GM18505 (cell line): Measurements from ENCODE around the gene NDUFS8.
"Not testable (repeated sequence)": the region's sequence is repeated elsewhere in the genome, so short reads cannot be mapped to it uniquely, and the experiment has no call there.

Source experiments
- ATAC-seq: cut with Tn5 transposase; IDR thresholded peaks from one replicate; pipeline ENCODE4 v1.9.1; 2021; ENCODE audit not compliant: unreplicated experiment
- POLR2A ChIP-seq: IDR thresholded peaks from 4 replicates; pipeline ENCODE4 v1.6.1; 2011; ENCODE audit warnings: borderline replicate concordance; ENCODE audit not compliant: insufficient read depth, insufficient read length; ENCODE audit errors: extremely low read depth

The NDUFS8 gene

DNA sequence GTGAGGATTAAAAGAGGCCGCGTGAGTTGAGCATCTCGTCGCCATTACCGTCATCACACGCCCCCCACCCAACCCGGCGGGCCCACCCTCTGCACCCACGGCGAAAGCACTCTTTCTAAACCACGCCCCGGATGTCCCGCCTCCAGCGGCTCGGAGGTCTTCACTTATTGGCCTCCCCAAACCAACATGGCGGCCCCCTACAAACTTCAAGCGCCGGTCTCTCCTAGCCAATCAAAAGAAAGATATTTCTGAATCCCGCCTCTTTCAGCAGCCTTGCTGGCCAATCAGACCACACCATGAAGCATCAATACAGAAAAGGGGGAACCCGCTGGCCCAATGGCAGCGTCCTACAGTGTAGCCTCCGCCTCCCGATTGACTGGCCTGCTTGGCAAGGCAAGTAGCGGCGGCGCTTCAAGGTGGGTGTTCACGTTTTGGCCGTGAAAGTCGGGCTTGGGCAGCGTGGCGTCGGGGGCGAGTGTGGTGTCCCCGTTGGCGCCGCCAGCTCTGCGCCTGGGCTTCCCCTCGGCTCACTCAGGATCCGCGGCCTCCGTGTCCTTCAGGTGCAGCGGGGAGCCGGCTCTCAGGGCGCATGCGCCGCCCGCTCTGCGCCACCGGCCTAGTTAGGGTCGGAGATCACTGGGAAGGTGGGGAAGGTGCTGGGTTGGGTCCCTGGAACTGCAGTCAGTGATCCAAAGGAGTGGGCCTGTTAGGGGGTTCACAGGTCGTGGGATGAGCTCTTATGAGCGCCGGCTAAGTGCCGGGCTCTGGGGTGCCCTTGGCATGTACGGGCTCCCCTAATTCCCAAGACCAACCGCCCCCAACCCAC, at the start of gene NDUFS8:
TSS of gene NDUFS8 (plus strand) at position 364 of the 826 bp plus-strand sequence. CDS start 1,471 bp downstream, outside the sequence.
- peak; percentile 88 for ATAC-seq
- peak; percentile 67 for TF ChIP-seq POLR2A

- not testable (repeated sequence) for ATAC-seq
Measured at GRCh38 chr11:67981226-67981625, 49.3 kb upstream of the NDUFS8 start.

DNA sequence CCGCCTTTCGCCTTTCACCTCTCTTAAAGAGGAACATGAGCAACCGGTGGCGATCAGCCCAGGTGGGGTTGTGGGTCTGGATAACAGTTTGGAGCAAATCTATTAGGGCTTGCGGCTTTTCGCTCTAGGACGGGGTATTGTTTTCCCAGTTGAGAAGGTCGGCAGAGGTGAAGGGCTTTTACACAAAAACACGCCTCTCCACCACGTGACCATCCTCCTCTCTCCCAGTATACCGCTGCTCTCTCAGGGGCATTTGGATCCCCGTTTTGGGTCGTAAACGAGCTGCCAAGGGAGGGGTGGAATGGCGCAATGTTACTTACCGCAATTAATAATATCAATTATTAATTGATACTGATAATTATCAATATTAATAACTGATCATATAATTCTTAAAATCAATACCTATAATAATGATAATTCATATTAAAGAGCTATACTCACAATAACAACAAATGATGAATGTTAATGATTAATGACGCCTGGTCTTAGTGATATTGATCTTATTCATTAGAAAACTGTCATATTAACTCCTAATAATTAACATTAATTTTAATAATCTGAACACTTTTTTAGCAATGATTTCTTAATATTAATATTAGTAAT, 48.1 kb upstream of the NDUFS8 start:
- ATAC-seq = not testable (repeated sequence)

DNA sequence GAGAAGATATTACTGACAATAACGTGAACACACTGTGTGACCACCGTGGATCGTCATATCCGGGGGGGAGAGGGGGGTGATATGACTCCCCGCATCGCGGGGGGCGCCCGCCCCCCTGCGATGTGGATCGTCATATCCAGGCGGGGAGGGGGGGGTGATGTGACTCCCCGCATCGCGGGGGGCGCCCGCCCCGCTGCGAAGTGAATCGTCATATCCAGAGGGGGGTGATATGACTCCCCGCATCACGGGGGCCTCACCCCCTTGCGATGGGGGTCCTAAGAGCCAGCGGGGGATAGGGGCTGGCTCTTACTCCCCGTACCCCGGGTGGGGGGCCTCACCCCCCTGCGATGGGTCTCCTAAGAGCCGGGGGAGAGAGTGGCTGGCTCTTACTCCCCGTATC, 46.5 kb upstream of the NDUFS8 start:
- ATAC-seq = no peak
- TF ChIP-seq POLR2A = no peak

DNA sequence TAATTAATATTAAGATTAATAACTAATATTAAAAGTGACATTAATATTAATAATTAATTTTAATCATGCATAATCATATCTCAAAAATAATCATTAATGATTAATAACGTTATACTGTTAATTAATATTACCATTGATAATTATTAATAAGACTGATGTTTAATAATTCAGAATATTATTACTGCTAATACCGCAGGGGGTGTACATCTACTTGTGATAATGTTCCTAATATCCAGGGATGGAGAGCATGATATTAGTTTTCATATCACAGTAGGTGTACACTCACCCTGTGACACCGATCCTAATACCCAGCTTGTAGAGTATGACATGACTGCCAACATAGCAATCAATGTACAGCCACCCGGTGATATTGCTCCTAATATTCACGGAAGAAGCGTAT, 45.2 kb upstream of the NDUFS8 start:
- ATAC-seq = not testable (repeated sequence)

DNA sequence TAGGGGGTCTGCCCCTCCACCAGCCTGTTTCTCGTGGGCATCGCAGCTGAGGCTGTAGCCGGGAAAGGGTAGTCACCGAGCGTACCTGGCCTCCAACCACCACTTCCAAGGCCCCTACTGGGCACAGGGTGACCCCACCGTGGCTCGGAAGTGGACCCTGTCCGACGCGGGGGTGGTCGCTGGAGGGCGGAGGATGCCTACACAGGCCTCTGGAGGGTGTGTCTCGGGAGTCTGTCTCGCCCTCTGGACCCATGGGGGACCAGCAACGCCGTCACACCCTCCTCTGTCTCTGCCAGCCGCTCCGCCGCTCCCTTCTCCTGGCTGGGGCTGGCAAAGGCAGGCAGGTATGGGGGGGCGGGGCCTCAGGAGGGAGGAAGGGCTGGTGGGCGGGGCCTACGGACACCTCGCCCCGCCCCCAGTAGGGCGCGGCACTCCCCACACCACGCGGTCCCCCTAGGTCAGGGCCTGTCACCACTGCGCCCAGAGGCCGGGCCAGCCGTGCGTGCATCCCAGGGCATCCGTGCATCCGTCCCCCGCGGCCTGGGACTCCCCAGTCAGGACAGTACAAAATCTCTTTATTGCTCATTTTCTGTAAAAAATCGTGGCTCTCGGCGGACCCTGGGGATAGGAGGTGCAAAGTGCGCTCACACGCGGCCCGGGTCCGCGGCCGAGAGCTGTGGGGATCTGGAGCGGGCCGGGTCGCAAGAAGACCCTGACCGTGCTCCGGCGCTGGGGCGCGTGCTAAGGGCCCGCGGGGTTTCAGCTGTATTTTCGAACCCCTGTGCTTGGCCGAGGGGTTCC, 39.7 kb upstream of the NDUFS8 start:
- not testable (repeated sequence) for ATAC-seq
- TF ChIP-seq POLR2A = peak; percentile 18

GRCh38 chr11:67991347-67992121, 38.9 kb upstream of the NDUFS8 start:
- ATAC-seq = not testable (repeated sequence)

DNA sequence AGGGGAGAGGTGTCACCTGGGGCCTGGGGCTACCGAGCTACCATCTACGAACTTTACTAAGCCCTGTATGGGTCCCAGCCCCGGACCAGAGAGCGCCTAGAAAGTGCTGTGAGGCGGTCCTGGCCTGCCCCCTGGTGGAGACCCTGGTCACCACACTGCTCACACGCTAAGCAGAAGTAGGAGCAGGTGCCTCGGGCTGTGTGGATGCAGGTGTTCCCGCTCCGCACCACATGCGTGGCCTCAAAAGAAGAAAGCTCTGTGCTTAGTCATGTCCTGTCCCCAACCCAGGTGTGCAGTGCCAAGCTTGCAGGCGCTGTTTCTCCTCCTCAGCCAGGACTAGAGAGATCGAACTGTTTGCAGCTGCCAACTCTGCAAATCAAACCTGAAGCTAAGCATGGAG, 36.7 kb upstream of the NDUFS8 start:
- ATAC-seq = not testable (repeated sequence)

GRCh38 chr11:67994387-67994786, 36.1 kb upstream of the NDUFS8 start:
- not testable (repeated sequence) for ATAC-seq

GRCh38 chr11:67995129-67995528, 35.4 kb upstream of the NDUFS8 start:
- not testable (repeated sequence) for ATAC-seq

GRCh38 chr11:67995579-67995978, 34.9 kb upstream of the NDUFS8 start:
- ATAC-seq = not testable (repeated sequence)

DNA sequence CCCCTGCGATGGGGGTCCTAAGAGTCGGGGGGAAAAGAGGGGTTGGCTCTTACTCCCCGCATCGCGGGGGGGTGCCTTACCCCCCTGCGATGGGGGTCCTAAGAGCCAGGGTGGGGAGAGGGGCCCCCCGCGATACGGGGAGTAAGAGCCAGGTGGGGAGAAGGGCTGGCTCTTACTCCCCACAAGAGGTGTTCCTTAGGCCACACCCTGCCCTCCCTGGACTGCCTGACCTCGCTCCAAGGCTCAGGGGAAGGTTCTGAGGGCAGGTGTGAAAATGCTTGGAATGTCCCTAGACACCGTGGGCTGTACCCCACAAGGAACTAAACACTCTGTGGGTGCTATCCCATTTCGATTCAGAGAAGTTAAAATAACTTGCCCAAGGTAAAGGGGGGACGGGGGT, 34.4 kb upstream of the NDUFS8 start:
- no peak for TF ChIP-seq POLR2A
- no peak for ATAC-seq

GRCh38 chr11:67996622-67997474, 33.6 kb upstream of the NDUFS8 start:
- no peak for TF ChIP-seq POLR2A
- no peak for ATAC-seq
